ENCODE results near the gene POLR1H. TPM values are rescaled to one million over a fixed set of nuclear protein-coding genes. Genes with fewer than 3 reads are reported as not detected.

Gene POLR1H
- total RNA-seq, 1 experiment from 2014 or later, result 60.9 TPM

GRCh38 chr6:30075790-30076732 is 15.0 kb downstream of the POLR1H start:
- Mint-ChIP-seq H3K4me3 (ENCODE audit: unreplicated experiment) (peak overlapping the region; percentile 84), H3K27me3 (ENCODE audit: insufficient read depth, unreplicated experiment) (no peaks in the 10 kb centered on the region), H3K27ac (ENCODE audit: low read depth, unreplicated experiment) (peak overlapping the region; percentile 85), H3K9me3 (ENCODE audit: unreplicated experiment) (no peaks in the 10 kb centered on the region), H3K4me1 (ENCODE audit: insufficient read depth, unreplicated experiment) (peaks cover 33% of the 10 kb centered on the region), H3K36me3 (ENCODE audit: insufficient read depth, unreplicated experiment) (peaks cover 10% of the 10 kb centered on the region)
- CTCF ChIA-PET, result interaction anchor here (0.7 to 1.7 kb wide), 4 partner anchors 15 to 279 kb away, joined by 3 to 6 read pairs (median 4); no protein-coding TSS in a partner anchor
- peak; percentile 89 for DNase-seq (ENCODE audit: unreplicated experiment)
- POLR2A ChIA-PET, result interaction anchor here (0.6 to 6.9 kb wide), 13 partner anchors 9 to 279 kb away, joined by 3 to 101 read pairs (median 7); partner anchors contain the start of genes POLR1H and PPP1R11
- TF ChIP-seq, protein P1, sequence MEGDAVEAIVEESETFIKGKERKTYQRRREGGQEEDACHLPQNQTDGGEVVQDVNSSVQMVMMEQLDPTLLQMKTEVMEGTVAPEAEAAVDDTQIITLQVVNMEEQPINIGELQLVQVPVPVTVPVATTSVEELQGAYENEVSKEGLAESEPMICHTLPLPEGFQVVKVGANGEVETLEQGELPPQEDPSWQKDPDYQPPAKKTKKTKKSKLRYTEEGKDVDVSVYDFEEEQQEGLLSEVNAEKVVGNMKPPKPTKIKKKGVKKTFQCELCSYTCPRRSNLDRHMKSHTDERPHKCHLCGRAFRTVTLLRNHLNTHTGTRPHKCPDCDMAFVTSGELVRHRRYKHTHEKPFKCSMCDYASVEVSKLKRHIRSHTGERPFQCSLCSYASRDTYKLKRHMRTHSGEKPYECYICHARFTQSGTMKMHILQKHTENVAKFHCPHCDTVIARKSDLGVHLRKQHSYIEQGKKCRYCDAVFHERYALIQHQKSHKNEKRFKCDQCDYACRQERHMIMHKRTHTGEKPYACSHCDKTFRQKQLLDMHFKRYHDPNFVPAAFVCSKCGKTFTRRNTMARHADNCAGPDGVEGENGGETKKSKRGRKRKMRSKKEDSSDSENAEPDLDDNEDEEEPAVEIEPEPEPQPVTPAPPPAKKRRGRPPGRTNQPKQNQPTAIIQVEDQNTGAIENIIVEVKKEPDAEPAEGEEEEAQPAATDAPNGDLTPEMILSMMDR (IDR thresholded peaks at IDR 0.05; ENCODE audit: unreplicated experiment), result peak; percentile 57
- intact Hi-C loops (cut with micrococcal nuclease), result no loop called here
- BruUV-seq (replicated peaks), result TSS peak; percentile 44

GRCh38 chr6:30077218-30077617 is 16.2 kb downstream of the POLR1H start:
- no TSS peak for BruUV-seq (replicated peaks)
- intact Hi-C loops (cut with micrococcal nuclease), result no loop called here
- Mint-ChIP-seq H3K27ac (ENCODE audit: low read depth, unreplicated experiment) (no peak overlapping the region), H3K4me3 (ENCODE audit: unreplicated experiment) (no peak overlapping the region), H3K36me3 (ENCODE audit: insufficient read depth, unreplicated experiment) (peaks cover under 1% of the 10 kb centered on the region), H3K9me3 (ENCODE audit: unreplicated experiment) (no peaks in the 10 kb centered on the region), H3K4me1 (ENCODE audit: insufficient read depth, unreplicated experiment) (peaks cover 26% of the 10 kb centered on the region), H3K27me3 (ENCODE audit: insufficient read depth, unreplicated experiment) (no peaks in the 10 kb centered on the region)
- ChIA-PET POLR2A (interaction anchor here (1.0 to 6.9 kb wide), 8 partner anchors 11 to 236 kb away, joined by 3 to 101 read pairs (median 36); partner anchors contain the start of genes POLR1H and PPP1R11), CTCF (interaction anchor here (0.5 to 0.9 kb wide), 3 partner anchors 53 to 1084 kb away, joined by 3 to 7 read pairs (median 7); no protein-coding TSS in a partner anchor)
- DNase-seq (ENCODE audit: unreplicated experiment), result no peak
- TF ChIP-seq, protein P1 (IDR thresholded peaks at IDR 0.05; ENCODE audit: unreplicated experiment), result no peak

DNA sequence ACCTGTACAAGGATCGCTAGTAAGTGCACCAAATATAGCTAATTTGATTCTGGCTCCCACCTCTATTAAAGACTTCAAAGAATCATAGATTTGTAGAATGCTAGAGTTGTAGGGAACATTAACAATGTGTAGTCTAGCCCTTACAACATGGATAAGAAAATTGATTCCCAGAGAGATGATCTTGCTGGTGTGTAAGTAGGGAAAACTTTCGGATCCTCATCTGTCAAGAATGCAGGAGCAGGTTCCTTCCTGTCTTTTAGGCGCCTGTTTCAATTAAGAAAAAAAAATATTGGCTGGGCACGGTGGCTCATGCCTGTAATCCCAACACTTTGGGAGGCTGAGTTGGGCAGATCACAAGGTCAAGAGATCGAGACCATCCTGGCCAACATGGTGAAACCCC is 26.8 kb downstream of the POLR1H start:
- POLR2A ChIA-PET, result interaction anchor here (0.7 to 6.3 kb wide), 5 partner anchors 11 to 34 kb away, joined by 3 to 77 read pairs (median 5); partner anchors contain the start of genes POLR1H and RNF39
- DNase-seq (ENCODE audit: unreplicated experiment), result no peak
- TF ChIP-seq, protein P1 (IDR thresholded peaks at IDR 0.05; ENCODE audit: unreplicated experiment), result no peak
- Mint-ChIP-seq H3K27me3 (ENCODE audit: insufficient read depth, unreplicated experiment) (no peaks in the 10 kb centered on the region), H3K9me3 (ENCODE audit: unreplicated experiment) (no peaks in the 10 kb centered on the region), H3K4me1 (ENCODE audit: insufficient read depth, unreplicated experiment) (peaks cover 20% of the 10 kb centered on the region), H3K36me3 (ENCODE audit: insufficient read depth, unreplicated experiment) (no peaks in the 10 kb centered on the region), H3K4me3 (ENCODE audit: unreplicated experiment) (no peak overlapping the region), H3K27ac (ENCODE audit: low read depth, unreplicated experiment) (no peak overlapping the region)
- no TSS peak for BruUV-seq (replicated peaks)
- CTCF ChIA-PET, result interaction anchor here (1.4 to 3.0 kb wide), 2 partner anchors 15 to 43 kb away, joined by 6 to 13 read pairs; no protein-coding TSS in a partner anchor
- intact Hi-C loops (cut with micrococcal nuclease), result no loop called here

Measured in MCF 10A (cell line).